ENCODE measurements around the gene RCBTB1.
"Not testable (repeated sequence)": the region's sequence is repeated elsewhere in the genome, so short reads cannot be mapped to it uniquely, and the experiment has no call there.

RCBTB1 gene

DNA sequence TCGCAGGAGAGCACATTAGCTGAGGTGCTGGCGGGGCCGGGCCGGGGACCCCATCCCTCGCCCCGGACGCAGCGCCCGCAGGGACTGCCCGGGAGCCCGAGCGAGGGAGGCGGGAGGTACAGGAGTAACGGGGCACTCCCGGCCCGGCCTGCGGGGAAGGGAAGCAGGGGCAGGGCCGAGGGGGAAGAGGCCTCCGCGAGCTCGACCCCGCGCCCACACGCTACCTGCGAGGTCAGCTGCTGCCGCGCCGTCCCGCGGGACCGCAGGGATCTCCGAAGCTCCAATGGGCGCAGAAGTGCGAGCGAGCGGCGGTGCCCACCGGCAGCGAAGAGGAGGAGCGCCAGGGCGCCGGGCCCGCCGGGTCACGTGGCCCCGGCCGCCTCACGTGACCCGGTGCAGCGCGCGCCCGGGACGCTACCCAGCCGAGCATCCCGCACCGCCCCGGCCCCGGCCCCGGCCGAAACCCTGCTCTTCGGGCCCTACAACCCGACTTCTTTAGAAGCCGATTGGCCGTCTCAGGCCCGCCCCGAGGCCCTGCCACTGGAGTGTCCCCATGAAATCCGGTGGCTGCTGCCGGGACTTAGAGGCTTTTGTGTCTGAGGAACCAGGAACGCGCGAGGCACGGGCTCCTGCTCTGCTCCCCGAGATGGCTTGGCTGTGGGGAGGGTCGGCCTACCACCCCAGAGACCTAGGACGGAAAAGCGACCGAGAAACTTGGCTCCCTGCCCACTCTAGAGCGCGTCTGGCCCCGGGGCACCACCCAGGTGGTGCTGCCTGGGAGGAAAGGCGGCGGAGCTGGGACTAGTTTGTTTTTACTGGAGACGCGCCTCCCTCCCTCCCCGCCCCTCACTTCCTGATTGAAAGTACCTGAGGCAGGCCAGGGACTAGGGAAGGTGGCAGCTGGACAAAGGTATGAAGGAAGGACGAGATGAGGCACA lies at the start of gene RCBTB1:
Gene RCBTB1 (minus strand): TSS at position 339 of the 938 bp plus-strand sequence. CDS start 18,279 bp downstream, outside the sequence.
- peak; percentile 88 for DNase-seq

DNA sequence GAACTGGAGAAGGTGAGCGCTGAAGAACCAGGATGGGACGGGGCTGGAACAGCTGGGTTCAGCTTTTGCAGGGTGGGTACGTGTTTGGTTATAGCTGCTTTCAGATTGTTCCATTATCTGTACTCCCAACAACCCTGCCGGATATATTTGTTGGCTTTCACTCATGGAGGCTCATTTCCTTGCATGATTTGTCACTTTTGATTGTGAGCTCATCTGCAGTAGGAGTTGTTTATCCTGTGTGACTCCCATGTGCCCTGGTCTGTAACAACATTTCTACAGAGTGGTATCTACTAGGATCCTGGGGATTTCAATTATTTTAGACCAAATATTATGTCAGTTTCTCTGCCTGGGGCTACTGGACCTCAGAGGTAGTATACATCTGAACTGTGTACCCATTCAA lies 48.4 kb upstream of the RCBTB1 start:
- no peak for DNase-seq

DNA sequence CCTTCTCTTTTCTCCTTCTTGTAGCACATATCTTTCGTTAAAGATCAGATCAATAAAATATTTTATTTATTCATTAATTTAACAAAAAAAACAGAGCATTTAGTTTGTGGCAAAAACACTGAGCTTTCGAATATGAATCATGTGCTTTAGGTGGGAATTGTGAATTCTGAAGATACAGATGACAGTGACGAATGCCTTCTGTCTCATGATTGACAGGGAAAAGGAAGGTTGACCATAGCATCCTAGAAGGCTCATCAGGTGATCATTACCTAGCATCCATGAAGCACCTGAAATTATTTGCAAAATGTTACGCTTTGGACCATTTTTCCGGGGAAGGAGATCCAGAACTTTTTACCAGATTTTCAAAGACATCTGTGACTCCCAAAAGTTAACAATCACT lies 46.8 kb upstream of the RCBTB1 start:
- DNase-seq: no peak

DNA sequence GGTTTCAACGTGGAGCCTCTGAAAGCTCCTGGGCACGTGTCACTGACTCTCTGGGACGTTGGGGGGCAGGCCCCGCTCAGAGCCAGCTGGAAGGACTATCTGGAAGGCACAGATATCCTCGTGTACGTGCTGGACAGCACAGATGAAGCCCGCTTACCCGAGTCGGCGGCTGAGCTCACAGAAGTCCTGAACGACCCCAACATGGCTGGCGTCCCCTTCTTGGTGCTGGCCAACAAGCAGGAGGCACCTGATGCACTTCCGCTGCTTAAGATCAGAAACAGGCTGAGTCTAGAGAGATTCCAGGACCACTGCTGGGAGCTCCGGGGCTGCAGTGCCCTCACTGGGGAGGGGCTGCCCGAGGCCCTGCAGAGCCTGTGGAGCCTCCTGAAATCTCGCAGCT lies 45.2 kb upstream of the RCBTB1 start:
- DNase-seq: no peak

DNA sequence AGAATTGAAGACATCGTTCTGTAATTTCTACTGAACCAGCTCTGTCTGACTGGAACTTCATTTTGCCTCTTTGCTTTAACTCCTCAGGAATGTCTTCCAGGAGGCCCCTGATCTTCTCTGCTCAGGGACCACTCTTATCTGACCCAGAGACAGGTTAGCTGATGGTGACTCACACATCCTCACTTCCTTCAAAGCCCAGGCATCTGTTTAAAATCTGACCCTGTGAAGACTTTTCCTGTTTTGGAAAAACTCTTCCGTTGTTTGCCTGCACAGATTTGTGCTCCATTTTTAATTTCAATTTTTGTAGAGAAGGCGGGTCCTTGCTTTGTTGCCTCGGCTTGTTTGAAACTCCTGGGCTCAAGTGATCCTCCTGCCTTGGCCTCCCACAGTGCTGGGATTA lies 44.6 kb upstream of the RCBTB1 start:
- no peak for DNase-seq

DNA sequence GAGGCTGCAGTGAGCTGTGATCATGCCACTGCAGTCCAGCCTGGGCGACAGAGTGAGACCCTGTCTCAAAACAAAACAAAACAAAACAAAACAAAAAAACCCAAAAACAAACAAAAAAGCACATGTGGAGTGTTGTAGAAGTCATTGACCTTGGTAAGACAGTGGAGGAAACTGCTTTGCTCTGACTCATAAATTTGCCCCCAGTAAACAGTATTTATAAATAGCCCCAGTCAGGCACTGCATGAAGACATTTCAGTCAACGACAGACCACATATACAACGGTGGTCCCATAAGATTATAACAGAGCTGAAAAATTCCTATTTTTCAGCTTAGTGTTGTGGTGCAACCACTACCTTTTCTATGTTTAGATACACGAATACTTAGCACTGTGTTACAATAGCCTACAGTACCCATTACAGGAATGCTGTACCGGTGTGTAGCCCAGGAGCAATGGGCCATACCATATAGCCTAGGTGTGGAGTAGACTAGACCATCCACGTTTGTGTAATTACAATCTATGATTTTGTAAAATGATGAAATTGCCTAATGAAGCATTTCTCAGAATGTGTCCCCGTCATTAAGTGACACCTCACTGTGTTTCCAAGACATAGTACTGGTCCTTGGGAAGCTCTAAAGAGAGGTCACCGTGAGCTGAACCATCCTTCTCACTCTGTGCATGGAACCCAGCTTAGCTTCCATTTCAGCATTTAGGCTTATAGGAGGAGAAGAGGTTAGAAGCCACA lies 44.0 kb upstream of the RCBTB1 start:
- no peak for DNase-seq

DNA sequence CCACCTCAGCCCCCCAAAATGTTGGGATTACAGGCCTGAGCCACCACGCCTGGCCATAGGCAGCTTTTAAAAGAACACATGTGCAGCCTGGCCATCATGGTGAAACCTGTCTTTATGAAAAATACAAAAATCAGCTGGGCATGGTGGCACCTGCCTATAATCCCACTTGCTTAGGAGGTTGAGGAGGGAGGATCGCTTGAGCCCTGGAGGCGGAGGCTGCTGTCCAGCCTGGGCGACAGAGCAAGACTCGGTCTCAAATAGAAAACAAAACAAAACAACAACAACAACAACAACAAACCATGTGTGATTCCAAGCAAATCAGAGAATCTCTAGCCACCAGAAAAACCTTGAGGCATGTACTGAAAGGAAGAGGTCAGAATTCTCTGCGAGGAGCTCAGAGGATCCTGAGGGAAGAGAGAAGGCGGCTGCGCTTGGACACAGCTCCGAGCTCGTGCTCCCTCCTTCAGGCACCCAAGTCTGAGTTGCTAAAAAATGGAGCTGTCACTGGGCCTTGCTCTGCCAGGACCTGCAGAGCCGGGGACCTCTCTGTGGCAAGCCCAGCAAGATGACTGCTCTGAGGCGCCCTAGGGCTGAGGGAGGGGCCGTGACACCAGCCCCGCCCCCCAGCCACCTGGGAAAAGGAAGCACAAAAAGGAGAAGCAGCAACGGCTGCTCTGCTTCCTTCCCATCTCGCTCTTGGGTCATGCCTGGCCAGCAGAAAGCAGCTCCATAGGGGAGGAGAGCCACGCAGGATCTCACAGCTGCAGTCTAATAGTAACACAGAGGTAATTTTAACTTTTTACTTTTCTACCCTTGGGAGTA lies 42.7 kb upstream of the RCBTB1 start, which contains the start of gene ARL11:
Gene ARL11 (plus strand): TSS at position 677 of the 822 bp plus-strand sequence. CDS start 1,941 bp downstream, outside the sequence.
- peak; percentile 84 for DNase-seq

DNA sequence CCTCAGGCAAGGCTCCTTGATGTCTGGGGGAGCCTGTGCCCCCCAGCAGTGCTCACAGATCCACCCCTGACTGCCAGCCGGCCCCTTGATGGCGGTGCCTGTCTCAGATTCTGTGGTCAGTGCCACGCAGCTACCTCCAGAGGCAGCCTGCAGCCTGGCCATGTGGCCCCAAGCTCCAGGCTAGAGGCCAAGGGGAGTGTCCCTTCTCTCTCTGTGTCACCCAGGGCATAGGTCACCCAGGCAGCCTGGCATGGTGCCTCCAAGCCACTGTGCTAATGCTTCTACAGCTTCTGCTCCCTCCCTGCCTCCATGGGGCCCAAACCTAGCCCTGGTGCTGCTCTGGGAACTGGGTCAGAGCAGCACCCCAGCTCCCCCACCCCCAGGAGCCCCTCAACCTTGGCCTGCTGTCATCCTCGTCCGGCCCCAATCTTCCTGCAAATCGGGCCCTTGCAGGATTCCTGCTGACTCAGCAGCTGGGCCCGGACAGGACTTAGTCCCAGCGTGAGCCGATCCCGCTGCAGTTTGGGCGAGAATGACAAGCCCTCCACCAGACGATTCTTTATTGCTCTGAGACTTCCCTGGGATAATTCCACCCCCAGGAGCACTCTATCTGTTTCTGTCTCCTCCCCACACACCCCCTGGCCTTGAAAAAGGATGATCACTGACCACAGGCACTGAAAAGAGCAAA lies 40.2 kb upstream of the RCBTB1 start:
- no peak for DNase-seq

DNA sequence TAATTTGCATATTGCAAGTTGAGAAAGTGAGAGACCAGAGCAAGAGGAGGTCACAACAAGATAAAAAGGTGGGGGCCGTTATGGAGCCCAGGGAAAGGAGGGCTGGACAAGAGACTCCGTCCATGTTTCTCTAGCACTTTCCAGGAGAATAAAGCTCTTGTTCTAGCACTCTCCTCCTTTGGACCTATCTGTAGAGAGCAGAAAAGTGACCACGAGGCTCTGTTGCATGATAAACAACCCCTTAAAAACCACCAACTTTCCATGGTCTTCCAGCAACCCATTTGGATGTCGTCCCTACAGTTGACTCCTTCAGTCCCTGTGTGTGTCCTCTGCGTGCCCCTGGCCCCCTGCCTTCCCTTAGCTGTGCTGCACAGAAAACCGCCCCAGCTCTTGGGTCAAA lies 38.9 kb upstream of the RCBTB1 start:
- no peak for DNase-seq

DNA sequence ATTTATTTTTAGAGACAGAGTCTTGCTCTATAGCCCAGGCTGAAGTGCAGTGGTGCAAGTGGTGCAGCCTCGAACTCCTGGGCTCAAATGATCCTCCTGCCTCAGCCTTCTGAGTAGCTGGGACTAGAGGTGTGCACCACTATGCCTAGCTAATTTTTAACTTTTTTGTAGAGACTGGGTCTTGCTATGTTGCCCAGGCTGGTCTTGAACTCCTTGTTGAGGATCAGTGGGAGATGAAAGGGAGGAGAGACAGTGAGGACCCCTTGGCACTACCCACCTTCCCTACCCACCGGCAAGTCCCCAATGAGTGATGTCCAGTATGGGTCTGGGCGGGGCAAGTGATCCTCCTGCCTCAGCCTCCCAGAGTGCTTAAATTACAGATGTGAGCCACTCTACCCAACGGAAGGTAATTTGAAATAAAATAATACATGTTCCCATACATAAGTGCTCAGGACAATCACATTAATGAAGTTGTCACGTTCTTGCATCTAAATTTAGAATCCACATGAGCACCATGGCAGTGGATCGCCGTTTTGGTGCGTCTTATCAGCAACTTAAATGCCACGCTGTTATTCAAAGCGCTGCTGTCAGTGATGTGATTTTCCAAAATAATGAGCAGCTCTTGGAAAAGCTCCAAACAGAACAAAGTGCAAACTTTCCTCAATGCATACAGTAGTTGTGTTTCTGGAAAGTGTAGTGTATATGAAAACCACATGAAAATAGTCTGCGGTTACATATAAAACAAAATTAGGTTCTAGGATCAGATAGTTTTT lies 37.0 kb upstream of the RCBTB1 start:
- DNase-seq: no peak

DNA sequence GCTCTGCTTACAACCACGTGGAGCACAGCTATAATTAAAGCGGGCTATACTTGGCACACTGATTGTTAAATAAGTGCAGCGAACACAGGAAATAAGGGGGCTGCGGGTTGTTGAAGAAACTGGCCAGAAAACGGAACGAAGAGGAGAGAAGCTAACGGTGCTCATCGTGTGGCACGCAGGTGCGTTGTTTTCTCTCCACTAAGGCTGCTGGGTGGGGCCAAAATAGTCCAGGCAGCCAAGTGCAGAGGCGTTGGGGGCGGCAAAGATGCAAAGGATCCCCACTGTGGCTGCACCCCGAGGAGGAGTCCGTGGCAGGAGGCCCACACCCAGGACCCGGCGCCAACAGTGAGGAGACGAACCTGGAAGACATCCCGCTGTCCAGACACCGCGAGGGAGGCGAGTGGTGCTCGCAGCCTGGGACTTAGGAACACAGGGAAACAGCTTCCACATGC lies 34.8 kb upstream of the RCBTB1 start:
- DNase-seq: peak; percentile 58

DNA sequence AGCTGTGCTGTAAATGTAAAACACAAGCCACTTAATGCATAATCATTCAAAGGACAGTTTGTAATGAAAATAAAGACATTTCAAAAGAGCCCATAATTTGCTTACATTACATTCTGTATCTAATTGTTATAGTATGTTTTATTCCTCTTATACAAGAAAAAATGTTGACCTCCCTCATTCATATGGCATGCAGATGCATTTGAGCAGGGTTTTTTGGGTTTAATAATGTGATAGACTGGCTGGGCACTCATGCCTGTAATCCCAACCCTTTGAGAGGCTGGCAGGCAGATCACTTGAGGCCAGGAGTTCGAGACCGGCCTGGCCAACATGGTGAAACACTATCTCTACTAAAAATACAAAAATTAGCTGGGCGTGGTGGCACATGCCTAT lies 31.3 kb upstream of the RCBTB1 start:
- no peak for DNase-seq

DNA sequence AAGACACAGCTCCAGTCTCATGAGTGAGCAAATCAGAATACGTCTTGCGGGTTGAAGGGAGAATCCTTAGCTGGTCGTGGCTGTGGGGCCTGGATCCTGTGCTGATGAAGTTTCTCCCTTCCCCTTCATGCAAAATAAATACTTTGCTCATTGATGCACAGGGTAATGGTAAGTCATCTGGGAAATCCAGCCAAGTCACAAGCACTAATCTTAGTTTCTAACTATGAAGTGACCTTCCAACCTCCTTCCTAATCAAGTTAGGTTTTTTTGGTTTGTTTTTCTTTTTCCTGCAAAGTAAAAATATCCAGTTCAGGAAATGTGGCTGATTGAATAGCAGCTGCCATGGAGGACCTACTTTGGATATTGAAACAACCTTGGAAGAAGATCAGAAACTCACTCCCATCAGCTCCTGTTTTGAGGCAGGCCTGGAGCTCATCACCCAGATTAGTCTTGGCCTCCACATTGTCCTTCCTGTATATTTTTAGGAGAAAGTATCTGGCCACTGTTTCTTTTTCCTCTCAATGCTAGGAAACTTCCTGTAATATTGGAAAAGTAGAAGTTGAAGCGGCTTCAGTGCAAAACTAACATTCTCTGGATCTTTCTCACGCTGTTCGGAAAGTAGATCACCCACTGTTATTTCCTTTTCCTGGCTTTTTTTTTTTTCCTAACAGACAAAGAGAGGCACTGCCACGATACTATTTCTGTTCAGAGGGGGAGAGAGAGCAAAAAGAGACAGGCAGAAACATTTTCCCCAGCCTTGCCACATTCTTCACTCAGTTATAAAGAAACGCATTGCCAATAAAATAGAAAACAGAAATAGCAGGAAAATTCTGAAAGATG lies 30.7 kb upstream of the RCBTB1 start:
- no peak for DNase-seq

DNA sequence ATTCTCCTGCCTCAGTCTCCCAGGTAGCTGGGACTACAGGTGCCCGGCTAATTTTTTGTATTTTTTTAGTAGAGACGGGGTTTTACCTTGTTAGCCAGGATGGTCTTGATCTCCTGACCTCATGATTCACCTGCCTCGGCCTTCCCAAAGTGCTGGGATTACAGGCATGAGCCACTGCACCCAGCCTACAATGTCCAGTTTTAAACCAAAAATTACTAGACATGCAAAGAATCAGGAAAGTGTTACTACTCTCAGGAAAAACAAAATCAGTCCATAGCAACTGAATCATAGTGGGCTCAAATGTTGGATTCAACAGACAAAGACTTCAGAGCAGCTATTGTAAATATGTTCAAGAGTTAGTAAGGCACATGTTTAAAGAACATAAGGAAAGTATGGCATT lies 26.7 kb upstream of the RCBTB1 start:
- not testable (repeated sequence) for DNase-seq

DNA sequence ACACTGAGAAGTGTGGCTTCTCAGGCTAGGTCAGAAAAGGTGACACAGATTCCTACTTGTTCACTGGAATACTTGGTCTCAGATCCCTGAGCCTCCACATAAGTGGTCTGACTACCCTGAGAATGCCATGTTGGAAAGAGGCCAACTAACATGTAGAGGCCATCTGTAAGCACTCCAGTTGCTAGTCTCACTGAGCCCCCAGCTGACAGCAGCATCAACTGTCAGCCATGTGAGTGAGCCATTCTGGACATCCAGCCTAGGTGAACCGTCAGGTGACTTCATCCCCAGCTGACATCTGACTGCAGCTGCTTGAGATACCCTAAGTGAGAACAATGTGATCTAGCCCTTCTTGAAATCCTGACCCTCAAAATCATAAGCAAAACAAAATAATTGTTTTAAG lies 24.8 kb upstream of the RCBTB1 start:
- peak; percentile 20 for DNase-seq

DNA sequence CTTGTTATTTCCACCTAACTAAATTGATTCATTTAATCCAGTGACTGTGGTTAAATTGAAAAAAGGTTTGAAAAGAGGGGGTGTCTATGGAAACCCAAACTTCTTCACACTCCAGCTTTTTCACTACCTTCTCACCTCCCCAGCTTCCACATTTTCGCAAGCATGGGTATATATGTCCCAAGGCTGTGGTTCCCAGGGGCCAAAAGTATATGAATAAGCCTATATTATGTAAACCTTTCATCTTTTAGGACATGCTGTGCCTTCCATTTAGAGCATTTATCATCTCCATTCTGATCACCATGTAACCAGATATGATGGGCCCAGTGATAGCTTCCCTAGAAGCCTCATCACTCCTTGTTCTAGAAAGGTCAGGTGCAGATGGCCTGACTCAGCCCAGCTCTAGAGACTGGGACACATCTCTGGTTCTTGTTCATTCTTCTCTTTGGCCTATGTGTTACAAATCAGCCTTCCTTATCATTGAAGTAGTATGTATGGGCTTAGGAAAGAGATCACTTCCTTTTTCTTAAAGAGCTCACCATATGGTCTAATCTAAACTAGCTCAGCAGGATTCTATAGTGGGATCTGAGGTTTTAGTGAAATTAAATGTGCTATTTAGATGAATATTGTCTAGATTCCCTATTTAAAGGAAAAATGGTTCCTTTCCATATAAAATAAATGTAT lies 23.4 kb upstream of the RCBTB1 start:
- no peak for DNase-seq

DNA sequence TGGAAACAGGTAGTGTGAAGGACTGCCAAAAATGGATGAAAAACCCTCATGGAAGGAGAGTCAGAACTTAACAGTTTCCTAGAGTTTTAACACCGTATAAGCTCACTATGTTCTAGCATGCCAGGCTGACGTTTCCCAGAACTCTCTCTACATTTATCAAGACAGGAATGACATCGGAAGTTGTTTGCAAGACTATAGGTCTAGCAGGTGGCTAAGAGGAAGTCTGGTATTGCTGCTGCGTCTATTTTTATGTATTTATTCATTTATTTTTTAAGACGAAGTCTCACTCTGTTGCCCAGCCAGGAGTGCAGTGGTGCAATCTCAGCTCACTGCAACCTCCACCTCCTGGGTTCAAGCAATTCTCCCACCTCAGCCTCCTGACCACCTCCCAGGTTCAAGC lies 22.4 kb upstream of the RCBTB1 start:
- DNase-seq: no peak

DNA sequence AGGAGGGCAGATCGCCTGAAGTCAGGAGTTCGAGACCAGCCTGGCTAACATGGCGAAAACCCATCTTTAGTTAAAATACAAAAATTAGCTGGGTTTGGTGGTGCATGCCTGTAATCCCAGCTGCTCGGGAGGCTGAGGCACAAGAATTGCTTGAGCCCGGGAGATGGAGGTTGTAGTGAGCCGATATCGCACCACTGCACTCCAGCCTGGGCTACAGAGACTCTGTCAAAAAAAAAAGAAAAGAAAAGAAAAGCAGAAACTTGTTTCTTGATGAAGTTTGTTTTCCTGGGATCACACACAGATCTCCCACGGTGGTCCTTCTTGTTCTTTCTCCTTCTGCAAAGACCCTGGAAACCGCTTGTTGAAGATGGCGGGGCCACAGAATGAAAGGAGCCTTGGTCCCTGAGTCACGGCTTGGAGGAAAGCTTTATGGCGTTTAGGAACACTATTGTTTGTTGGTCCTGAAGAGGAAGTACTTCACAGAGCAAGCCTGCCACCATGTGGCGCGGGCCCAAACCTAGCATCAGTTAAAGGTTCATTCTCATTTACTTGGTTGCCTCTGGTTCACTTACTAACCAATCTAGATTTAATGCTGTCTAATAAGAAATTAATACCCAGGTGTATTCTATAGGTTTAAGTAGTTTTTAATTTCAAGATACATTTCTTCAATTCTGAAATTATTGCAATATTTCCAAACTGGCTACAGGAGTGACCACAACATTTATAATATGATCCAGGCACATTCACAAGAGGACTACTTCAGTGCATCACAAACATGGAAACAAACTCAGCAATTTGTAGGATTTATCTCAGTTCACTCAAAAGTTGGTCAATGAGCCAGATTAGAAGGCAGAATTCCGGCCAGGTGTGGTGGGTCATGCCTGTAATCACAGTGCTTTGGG lies 21.6 kb upstream of the RCBTB1 start:
- peak; percentile 89 for DNase-seq

DNA sequence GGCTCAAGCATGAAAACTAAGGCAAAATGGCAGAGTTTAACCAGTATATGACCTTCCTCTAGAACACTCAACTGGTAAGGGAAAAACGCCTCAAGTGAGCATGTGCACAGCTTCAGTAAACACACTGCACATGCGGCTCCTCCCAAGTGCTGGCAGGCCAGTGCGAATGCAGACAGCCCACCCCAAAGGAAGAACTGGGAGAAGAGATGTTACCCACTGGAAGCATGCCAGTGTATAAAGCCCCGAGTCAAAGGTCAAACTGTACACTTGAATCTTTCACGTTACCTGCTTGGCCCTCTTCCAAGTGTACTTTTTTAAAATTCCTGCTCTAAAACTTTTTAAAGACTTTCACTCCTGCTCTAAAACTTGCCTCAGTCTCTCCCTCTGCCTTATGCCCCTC lies 19.2 kb upstream of the RCBTB1 start:
- DNase-seq: no peak
